ENCODE measurements around the gene MICAL3. TPM values are rescaled to one million over a fixed set of nuclear protein-coding genes. Genes with fewer than 3 reads are reported as not detected.
"Not testable (repeated sequence)": the region's sequence is repeated elsewhere in the genome, so short reads cannot be mapped to it uniquely, and the experiment has no call there.

MICAL3 gene
- polyA plus RNA-seq, 3 donors, result 24.8 to 29.0 (median 27.6) TPM

DNA sequence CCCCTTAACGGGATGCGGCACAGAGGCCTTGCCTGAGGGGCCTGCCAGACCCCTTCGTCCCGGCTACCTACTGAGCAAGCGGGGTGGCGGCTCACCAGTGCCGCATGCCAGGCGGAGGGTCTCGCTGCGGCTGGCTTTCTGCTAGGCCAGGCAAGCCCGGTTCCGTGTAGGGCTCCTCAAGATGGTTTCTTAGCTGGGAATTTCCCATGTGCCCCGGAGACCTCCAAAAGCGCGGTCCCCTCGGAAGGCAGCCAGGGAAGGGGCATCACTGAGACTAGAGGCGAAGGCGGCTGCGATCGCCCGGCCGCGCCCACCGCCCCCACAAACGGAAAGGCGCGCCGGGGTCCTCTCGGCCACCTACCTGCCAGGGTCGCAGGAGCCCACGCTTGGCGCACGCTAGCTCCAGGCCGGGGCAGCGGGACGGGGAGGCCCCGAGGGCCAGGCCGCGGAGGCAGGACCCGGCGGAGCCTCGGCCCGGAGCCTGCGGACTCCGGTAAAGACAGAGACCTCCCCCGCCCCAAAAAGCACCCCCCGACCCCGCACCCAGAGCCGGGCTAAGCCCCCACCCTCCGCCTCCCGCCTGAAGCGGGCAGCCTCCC is 23.8 kb downstream of the MICAL3 start:
- DNase-seq (ENCODE audit: low read depth in 3 of 3, low spot score in 2 of 3), result no peak

DNA sequence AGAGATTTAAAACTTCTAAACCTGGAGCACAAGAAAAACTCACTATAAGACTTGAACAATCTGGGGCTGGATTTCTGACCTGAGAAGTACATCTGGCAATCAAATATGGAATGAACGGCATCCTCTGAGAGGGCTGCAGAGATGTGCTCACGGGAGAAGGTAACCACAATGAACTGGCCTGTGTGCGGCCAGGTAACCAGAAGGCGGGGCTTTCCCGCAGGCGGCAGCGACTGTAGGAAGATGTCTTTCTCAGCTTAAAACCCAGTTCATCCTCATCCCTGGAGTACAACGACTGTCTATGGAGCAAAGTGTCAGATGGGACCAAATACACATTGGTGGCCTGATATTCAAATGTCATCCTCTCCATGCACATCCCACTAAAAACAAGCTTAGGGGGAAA is 24.5 kb downstream of the MICAL3 start:
- no peak for DNase-seq (ENCODE audit: low read depth in 3 of 3, low spot score in 2 of 3)

- no peak for DNase-seq (ENCODE audit: low read depth in 3 of 3, low spot score in 2 of 3)
Observed at GRCh38 chr22:17998913-17999312, 25.4 kb downstream of the MICAL3 start.

DNA sequence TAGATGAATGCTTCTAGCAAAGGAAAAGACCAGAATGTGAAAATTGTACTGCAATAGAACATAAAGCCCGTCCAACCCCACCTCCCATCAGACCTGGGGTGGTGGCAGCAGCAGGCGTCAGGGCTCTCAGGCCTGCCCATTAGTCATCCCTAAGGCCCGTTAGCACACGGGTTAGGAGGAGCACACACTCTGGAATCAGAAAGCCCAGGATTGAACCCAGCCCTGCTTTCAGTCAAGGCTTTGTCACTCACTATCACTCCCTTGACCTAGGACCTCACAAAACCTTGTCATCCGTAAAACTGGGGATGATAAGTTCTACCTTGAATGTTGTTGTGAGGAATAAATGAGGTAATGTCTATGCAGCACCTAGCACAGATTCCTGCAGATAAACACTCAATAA is 26.9 kb downstream of the MICAL3 start:
- DNase-seq (ENCODE audit: low read depth in 3 of 3, low spot score in 2 of 3), result no peak

DNA sequence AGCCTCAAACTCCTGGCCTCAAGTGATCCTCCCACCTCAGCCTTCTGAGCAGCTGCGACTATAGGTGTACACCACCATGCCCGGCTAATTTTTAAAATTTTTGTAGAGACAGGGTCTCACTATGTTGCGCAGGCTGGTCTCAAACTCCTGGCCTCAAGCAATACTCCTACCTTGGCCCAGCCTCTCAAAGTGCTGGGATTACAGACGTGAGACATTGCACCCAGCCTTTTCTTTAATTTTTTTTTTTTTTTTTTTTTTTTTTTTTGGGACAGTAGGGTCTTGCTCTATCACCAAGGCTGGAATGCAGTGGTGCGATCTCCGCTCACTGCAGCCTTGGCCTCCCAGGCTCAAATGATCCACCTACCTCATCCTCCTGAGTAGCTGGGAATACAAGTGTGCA is 29.1 kb downstream of the MICAL3 start:
- not testable (repeated sequence) for DNase-seq (ENCODE audit: low read depth in 3 of 3, low spot score in 2 of 3)

DNA sequence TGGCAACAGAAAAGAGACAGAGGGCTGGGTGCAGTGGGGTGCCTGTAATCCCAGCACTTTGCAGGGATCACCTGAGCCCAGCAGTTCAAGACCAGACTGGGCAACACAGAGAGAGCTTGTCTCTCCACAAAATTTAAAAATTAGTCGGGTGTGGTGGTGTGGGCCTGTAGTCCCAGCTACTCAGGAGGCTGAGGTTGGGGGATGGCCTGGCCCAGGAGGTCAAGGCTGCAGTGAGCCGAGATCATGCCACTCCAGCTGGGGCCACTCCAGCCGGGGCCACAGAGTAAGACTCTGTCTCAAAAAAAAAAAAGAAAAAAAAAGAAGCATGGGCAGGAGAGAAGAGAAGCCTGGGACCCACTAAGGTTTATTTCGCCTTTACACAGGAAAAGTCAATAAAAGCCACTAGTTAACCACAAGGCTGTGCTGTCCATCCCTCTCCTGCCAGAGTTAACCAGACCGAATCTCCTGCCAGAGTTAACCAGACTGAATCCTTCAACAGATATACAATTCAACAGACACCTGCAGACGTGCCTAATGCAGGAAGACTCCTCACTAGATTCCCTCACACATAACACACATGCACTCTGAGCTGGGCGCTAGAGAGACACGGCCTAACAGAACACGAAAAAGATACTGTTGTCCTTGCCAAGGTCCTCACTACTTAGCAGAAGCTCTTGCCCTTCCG is 29.8 kb downstream of the MICAL3 start:
- no peak for DNase-seq (ENCODE audit: low read depth in 3 of 3, low spot score in 2 of 3)

GRCh38 chr22:17992976-17993375 is 31.4 kb downstream of the MICAL3 start:
- DNase-seq (ENCODE audit: low read depth in 3 of 3, low spot score in 2 of 3), result not testable (repeated sequence)

- not testable (repeated sequence) for DNase-seq (ENCODE audit: low read depth in 3 of 3, low spot score in 2 of 3)
Observed at GRCh38 chr22:17991992-17992391, 32.4 kb downstream of the MICAL3 start.

DNA sequence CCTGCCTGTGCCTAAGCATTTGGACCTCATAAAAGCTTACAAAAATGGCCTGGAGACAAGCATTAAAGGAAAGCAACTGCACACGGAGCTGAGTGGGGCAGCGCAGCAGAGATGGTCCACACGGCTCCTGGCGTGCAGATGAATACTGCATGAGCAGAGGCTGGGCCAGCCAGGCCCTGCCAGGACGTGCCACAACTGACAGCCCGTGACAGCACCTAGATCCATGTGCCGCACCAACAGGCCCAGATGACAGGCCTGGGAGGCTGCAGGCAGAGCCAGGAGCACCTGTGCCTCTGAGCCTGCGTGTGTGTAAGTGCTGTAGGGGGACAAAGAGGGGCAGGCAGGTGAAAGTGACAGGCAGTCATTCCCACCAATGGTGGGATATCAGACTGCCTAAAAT is 33.4 kb downstream of the MICAL3 start:
- no peak for DNase-seq (ENCODE audit: low read depth in 3 of 3, low spot score in 2 of 3)

GRCh38 chr22:17990147-17990546 is 34.2 kb downstream of the MICAL3 start:
- no peak for DNase-seq (ENCODE audit: low read depth in 3 of 3, low spot score in 2 of 3)

GRCh38 chr22:17988800-17989513 is 35.4 kb downstream of the MICAL3 start:
- no peak for DNase-seq (ENCODE audit: low read depth in 3 of 3, low spot score in 2 of 3)

GRCh38 chr22:17985606-17986005 is 38.8 kb downstream of the MICAL3 start:
- DNase-seq (ENCODE audit: low read depth in 3 of 3, low spot score in 2 of 3), result no peak

GRCh38 chr22:17985071-17985470 is 39.3 kb downstream of the MICAL3 start:
- DNase-seq (ENCODE audit: low read depth in 3 of 3, low spot score in 2 of 3), result not testable (repeated sequence)

DNA sequence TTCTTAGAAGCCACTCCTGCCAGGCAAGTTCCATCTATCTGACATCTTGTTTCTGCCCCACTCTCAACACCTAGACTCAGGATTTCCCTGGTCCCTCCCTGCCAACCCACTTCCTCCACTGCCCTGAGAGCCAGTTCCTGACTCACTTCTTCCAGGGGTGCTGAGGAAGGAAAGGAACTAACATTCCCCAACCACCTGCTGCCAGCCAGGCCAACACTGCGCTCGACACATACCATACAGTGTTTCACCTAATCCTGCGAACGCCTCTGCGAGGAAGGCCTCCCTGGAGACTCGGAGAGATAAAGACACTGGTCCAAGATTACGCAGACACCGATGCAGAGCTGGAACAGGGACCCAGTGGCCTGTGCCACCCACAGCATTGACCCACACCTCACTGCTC is 40.2 kb downstream of the MICAL3 start:
- no peak for DNase-seq (ENCODE audit: low read depth in 3 of 3, low spot score in 2 of 3)

DNA sequence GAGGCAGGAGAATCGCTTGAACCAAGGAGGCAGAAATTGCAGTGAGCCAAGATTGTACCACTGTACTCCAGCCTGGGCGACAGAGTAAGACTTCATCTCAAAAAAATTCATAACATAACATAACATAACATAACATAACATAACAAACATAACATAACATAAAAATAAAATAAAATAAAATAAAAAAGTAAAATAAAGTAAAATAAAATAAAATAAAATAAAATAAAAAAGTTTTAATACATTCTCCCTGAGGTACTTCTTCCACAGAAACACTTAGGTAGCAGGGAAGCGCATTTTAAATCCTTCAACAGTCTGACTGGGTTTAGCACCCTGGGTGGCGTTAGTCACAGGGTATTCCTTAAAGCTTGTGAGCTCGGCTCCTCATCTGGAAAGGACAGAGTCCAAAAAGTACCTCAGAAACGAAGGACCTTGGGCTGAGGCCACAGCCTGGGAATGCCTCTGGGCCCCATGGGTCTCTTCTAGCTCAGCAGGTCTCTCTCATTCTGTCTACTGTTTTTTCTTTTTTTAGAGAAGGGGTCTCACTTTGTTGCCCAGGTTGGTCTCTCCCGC is 41.7 kb downstream of the MICAL3 start:
- DNase-seq (ENCODE audit: low read depth in 3 of 3, low spot score in 2 of 3), result no peak

DNA sequence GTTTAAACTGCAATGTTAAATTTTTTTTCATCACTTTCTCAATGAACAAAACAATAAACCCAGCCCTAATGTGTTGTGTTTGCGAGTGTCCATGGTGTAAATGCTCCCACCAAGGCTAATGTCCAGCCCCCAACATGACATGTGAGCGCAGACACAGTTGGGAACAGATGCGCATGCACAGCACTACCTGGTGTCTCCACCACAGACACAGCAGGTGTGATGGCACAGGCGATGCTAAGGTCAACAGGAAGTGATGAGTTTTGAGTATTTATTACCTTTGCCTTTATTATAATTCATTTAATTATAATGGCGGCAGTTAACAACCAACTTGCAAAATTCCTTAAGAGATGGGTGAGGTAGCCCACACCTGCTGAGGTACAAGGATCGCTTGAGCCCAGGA is 42.9 kb downstream of the MICAL3 start:
- no peak for DNase-seq (ENCODE audit: low read depth in 3 of 3, low spot score in 2 of 3)

- no peak for DNase-seq (ENCODE audit: low read depth in 3 of 3, low spot score in 2 of 3)
Observed at GRCh38 chr22:17980638-17981051, 43.7 kb downstream of the MICAL3 start.

GRCh38 chr22:17980015-17980590 is 44.3 kb downstream of the MICAL3 start:
- no peak for DNase-seq (ENCODE audit: low read depth in 3 of 3, low spot score in 2 of 3)

GRCh38 chr22:17978027-17978426 is 46.3 kb downstream of the MICAL3 start:
- no peak for DNase-seq (ENCODE audit: low read depth in 3 of 3, low spot score in 2 of 3)

DNA sequence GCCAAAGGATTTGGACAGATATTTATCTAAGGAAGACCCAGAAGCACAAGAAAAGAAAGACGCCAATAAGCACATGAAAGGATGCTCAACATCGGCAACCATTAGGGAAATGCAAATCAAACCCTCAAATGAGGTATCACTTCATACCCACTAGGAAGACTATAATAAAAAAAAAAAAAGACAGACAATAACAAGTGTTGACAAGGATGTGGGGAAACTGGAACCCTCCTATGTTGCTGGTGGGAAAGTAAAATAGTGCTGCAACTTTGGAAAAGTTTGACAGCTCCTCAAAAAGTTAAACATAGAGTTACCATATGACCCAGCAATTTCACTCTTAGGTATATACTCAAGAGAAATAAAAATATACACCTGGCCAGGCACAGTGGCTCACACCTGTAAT is 47.0 kb downstream of the MICAL3 start:
- DNase-seq (ENCODE audit: low read depth in 3 of 3, low spot score in 2 of 3), result no peak

GRCh38 chr22:17976121-17976520 is 48.2 kb downstream of the MICAL3 start:
- DNase-seq (ENCODE audit: low read depth in 3 of 3, low spot score in 2 of 3), result no peak

Measured in right renal cortex interstitium (tissue), 3 donors.